Cardiac fibroblast (primary cell): Measurements from ENCODE around the gene INSIG2.
"Not testable (repeated sequence)": the region's sequence is repeated elsewhere in the genome, so short reads cannot be mapped to it uniquely, and the experiment has no call there.

Source experiments
- DNase-seq, 2 donors: peaks; one replicate each; pipeline versions ENCODE4 v3.0.0 to v3.0.0-alpha.2; 2010; ENCODE audit warnings: low read depth in 2 of 2
- H3K4me3 ChIP-seq, 2 donors: replicated peaks in 1 of 2; 1 replicate in 1 of 2; 2 replicates in 1 of 2; pipeline ENCODE4 v1.5.1; 2011; ENCODE audit warnings: low read depth in 2 of 2, low read length in 2 of 2, mild to moderate bottlenecking in 2 of 2, moderate library complexity in 1 of 2
- TF ChIP-seq, protein P1 (sequence below): IDR thresholded peaks from one replicate; pipeline ENCODE4 v1.5.1; 2011; ENCODE audit warnings: low read depth, mild to moderate bottlenecking, low read length, inconsistent platforms

The INSIG2 gene

DNA sequence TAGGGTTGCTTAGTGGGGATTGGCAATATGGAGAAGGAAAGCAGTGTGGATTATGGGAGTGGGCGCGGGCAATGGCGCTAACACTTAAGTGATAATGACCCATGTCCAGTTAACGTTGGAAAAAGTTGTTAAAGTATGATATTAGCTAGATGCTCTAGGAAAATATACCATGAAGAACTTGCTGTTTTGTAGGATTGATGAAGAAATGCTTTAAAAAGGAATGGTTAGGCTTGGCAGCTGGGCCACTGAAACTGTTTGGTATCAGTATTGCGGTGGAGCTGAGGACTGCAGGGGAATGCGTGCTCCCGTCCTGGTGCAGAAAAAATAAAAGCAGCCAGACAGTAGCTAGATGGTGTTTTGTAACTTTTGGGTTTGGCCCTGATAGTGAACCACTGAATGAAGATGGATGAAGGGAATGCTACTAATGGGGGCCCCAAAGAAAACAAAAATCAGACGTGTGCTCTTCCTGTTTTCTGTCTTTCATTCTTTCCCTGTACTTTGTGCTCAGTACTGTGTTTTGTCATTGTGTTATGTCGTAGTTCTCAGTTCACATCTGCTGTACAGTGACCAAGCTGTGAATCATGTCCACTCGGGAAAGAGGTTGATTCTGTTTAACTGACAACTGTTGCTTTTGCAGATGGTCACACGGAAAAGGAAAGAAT is 999 bp downstream of the INSIG2 start:
- peak overlapping the region; percentile 86 to 90 for H3K4me3 ChIP-seq
- TF ChIP-seq, protein P1, sequence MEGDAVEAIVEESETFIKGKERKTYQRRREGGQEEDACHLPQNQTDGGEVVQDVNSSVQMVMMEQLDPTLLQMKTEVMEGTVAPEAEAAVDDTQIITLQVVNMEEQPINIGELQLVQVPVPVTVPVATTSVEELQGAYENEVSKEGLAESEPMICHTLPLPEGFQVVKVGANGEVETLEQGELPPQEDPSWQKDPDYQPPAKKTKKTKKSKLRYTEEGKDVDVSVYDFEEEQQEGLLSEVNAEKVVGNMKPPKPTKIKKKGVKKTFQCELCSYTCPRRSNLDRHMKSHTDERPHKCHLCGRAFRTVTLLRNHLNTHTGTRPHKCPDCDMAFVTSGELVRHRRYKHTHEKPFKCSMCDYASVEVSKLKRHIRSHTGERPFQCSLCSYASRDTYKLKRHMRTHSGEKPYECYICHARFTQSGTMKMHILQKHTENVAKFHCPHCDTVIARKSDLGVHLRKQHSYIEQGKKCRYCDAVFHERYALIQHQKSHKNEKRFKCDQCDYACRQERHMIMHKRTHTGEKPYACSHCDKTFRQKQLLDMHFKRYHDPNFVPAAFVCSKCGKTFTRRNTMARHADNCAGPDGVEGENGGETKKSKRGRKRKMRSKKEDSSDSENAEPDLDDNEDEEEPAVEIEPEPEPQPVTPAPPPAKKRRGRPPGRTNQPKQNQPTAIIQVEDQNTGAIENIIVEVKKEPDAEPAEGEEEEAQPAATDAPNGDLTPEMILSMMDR = peak; percentile 26
- peak; percentile 59 to 69 for DNase-seq

- no peak for DNase-seq
- TF ChIP-seq, protein P1 = no peak
- H3K4me3 ChIP-seq = peak overlapping the region in 1 of 2 donors; percentile 90
Measured at GRCh38 chr2:118090387-118091139, 2.3 kb downstream of the INSIG2 start.

GRCh38 chr2:118091140-118091478 is 2.8 kb downstream of the INSIG2 start:
- DNase-seq = no peak
- TF ChIP-seq, protein P1 = no peak
- H3K4me3 ChIP-seq = no peak overlapping the region

- no peak for DNase-seq
- TF ChIP-seq, protein P1 = no peak
Measured at GRCh38 chr2:118091631-118092030, 3.4 kb downstream of the INSIG2 start.

GRCh38 chr2:118094102-118094501 is 5.8 kb downstream of the INSIG2 start:
- DNase-seq = not testable (repeated sequence)

More at GRCh38 chr2:118091631-118092030, 3.4 kb downstream of the INSIG2 start:
- no peak overlapping the region for H3K4me3 ChIP-seq

DNA sequence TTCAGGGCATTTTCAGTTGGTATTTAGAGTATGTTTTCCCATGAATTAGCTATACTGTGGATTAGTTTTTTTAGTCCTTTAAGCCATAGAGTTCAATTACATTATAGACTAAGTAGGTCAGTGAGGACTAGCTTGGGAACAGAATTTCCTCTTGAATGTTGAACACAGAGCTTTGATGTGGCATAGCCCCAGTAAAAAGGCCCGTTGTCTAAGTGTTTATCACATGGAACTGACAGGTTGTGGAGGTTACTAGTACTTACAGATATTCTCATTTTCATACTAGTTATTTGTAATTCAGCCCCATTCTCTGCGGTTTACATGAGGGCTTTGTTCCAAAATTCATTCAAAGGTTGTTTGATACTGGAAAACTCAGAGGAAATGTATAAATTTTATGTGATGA is 6.2 kb downstream of the INSIG2 start:
- H3K4me3 ChIP-seq = no peak overlapping the region
- DNase-seq = no peak
- TF ChIP-seq, protein P1 = no peak

More at GRCh38 chr2:118094102-118094501, 5.8 kb downstream of the INSIG2 start:
- not testable (repeated sequence) for H3K4me3 ChIP-seq

GRCh38 chr2:118095610-118096009 is 7.3 kb downstream of the INSIG2 start:
- TF ChIP-seq, protein P1 = no peak
- DNase-seq = peak in 1 of 2 donors; percentile 64
- H3K4me3 ChIP-seq = no peak overlapping the region
